GM21619 (cell line): ENCODE measurements around the gene EDN3.

Experiments used
- ATAC-seq: cut with Tn5 transposase; IDR thresholded peaks from one replicate; pipeline ENCODE4 v1.9.1; 2021; ENCODE audit not compliant: unreplicated experiment

EDN3 gene

GRCh38 chr20:59308493-59309201, 8.2 kb downstream of the EDN3 start:
- no peak for ATAC-seq

GRCh38 chr20:59309218-59309617, 8.8 kb downstream of the EDN3 start:
- ATAC-seq, result no peak

GRCh38 chr20:59314997-59315396, 14.6 kb downstream of the EDN3 start:
- ATAC-seq, result no peak

GRCh38 chr20:59316911-59317731, 16.7 kb downstream of the EDN3 start:
- no peak for ATAC-seq

GRCh38 chr20:59318201-59318790, 17.9 kb downstream of the EDN3 start:
- ATAC-seq, result no peak

GRCh38 chr20:59318803-59319202, 18.4 kb downstream of the EDN3 start:
- no peak for ATAC-seq

GRCh38 chr20:59320426-59320825, 20.0 kb downstream of the EDN3 start:
- ATAC-seq, result no peak

GRCh38 chr20:59320854-59321647, 20.6 kb downstream of the EDN3 start:
- no peak for ATAC-seq

GRCh38 chr20:59322081-59322480, 21.7 kb downstream of the EDN3 start:
- no peak for ATAC-seq

- no peak for ATAC-seq
These were observed 22.4 kb downstream of the EDN3 start for GRCh38 chr20:59322585-59323454.

- ATAC-seq, result no peak
These were observed 23.3 kb downstream of the EDN3 start for GRCh38 chr20:59323731-59324130.

- no peak for ATAC-seq
These were observed 24.2 kb downstream of the EDN3 start for GRCh38 chr20:59324521-59325141.

GRCh38 chr20:59325142-59325523, 24.7 kb downstream of the EDN3 start:
- ATAC-seq, result no peak

GRCh38 chr20:59326188-59326587, 25.8 kb downstream of the EDN3 start:
- no peak for ATAC-seq

GRCh38 chr20:59328071-59328470, 27.7 kb downstream of the EDN3 start:
- no peak for ATAC-seq

GRCh38 chr20:59331721-59332329, 31.4 kb downstream of the EDN3 start:
- no peak for ATAC-seq

GRCh38 chr20:59333260-59333845, 32.9 kb downstream of the EDN3 start:
- ATAC-seq, result no peak

- ATAC-seq, result no peak
These were observed 33.5 kb downstream of the EDN3 start for GRCh38 chr20:59333951-59334350.
